AG10803 (cell line): ENCODE measurements around the gene B3GALT6.

Experiments
- DNase-seq: peaks from one replicate; pipeline ENCODE4 v3.0.0; 2010; ENCODE audit warnings: low read depth
- H3K4me3 ChIP-seq: 2 replicates; pipeline ENCODE4 v1.5.1; 2011; ENCODE audit warnings: mild to moderate bottlenecking, low read length, control low read depth
- CTCF ChIP-seq: conservative IDR thresholded peaks from 2 replicates; pipeline ENCODE4 v1.5.1; 2011; ENCODE audit warnings: mild to moderate bottlenecking, low read length, control low read depth, inconsistent platforms

Gene B3GALT6

GRCh38 chr1:1198423-1199140, 33.5 kb upstream of the B3GALT6 start:
- DNase-seq = no peak
- no peak overlapping the region for H3K4me3 ChIP-seq
- no peak for TF ChIP-seq CTCF

- no peak overlapping the region for H3K4me3 ChIP-seq
- no peak for TF ChIP-seq CTCF
- DNase-seq = no peak
These were observed 32.7 kb upstream of the B3GALT6 start for GRCh38 chr1:1199141-1199960.

GRCh38 chr1:1199961-1200875, 31.8 kb upstream of the B3GALT6 start:
- no peak for TF ChIP-seq CTCF
- DNase-seq = no peak
- no peak overlapping the region for H3K4me3 ChIP-seq

- H3K4me3 ChIP-seq = peak overlapping the region; percentile 17; the same call in 1 of the 2 replicates
- no peak for TF ChIP-seq CTCF
- peak; percentile 20 for DNase-seq
These were observed 30.9 kb upstream of the B3GALT6 start for GRCh38 chr1:1200876-1201810.

- H3K4me3 ChIP-seq = no peak overlapping the region
- no peak for TF ChIP-seq CTCF
- DNase-seq = no peak
These were observed 29.0 kb upstream of the B3GALT6 start for GRCh38 chr1:1202831-1203560.
